NCI-H1417 (cell line): ENCODE results near the gene MIPOL1.
A peak's percentile ranks its signal among the peaks of the same experiment; 100 is the strongest.
"Not testable (repeated sequence)": the region's sequence is repeated elsewhere in the genome, so short reads cannot be mapped to it uniquely, and the experiment has no call there.

Experiments used
- DNase-seq, 3 experiments: peaks; one replicate each; lab custom pipeline; 2025; lab: John Stamatoyannopoulos, UW

MIPOL1 gene

GRCh38 chr14:37197421-37198272, at the start of gene MIPOL1:
TSS of gene MIPOL1 (plus strand) at chr14:37197937. CDS start at chr14:37247889, 49,952 bp downstream.
- peak; percentile 92 to 95 (median 94) for DNase-seq

GRCh38 chr14:37150414-37150813, 47.3 kb upstream of the MIPOL1 start:
- DNase-seq: peak; percentile 10 to 79 (median 75)

GRCh38 chr14:37153005-37153404, 44.7 kb upstream of the MIPOL1 start:
- DNase-seq: no peak

GRCh38 chr14:37153483-37153882, 44.3 kb upstream of the MIPOL1 start:
- no peak for DNase-seq

GRCh38 chr14:37157987-37158386, 39.8 kb upstream of the MIPOL1 start:
- DNase-seq: no peak

- not testable (repeated sequence) for DNase-seq
Observed at GRCh38 chr14:37162307-37162706, 35.4 kb upstream of the MIPOL1 start.

- DNase-seq: no peak
Observed at GRCh38 chr14:37165794-37166193, 31.9 kb upstream of the MIPOL1 start.

GRCh38 chr14:37167151-37168047, 30.3 kb upstream of the MIPOL1 start:
- DNase-seq: no peak

GRCh38 chr14:37168721-37169120, 29.0 kb upstream of the MIPOL1 start:
- DNase-seq: no peak

GRCh38 chr14:37170237-37170636, 27.5 kb upstream of the MIPOL1 start:
- DNase-seq: peak in 1 of 3 experiments; percentile 19

GRCh38 chr14:37170993-37171392, 26.7 kb upstream of the MIPOL1 start:
- no peak for DNase-seq

- no peak for DNase-seq
Observed at GRCh38 chr14:37171678-37172023, 26.1 kb upstream of the MIPOL1 start.

- peak; percentile 90 to 98 (median 98) for DNase-seq
Observed at GRCh38 chr14:37172024-37172869, 25.5 kb upstream of the MIPOL1 start, which contains the start of gene SLC25A21. TSS of gene SLC25A21 (minus strand) at chr14:37172606.

GRCh38 chr14:37172936-37173614, 24.7 kb upstream of the MIPOL1 start:
- DNase-seq: no peak

- no peak for DNase-seq
Observed at GRCh38 chr14:37179896-37180502, 17.7 kb upstream of the MIPOL1 start.

GRCh38 chr14:37180886-37181285, 16.9 kb upstream of the MIPOL1 start:
- not testable (repeated sequence) for DNase-seq

- no peak for DNase-seq
Observed at GRCh38 chr14:37181441-37181840, 16.3 kb upstream of the MIPOL1 start.

- DNase-seq: not testable (repeated sequence)
Observed at GRCh38 chr14:37184520-37184919, 13.2 kb upstream of the MIPOL1 start.

GRCh38 chr14:37185670-37186069, 12.1 kb upstream of the MIPOL1 start:
- no peak for DNase-seq

GRCh38 chr14:37186865-37187264, 10.9 kb upstream of the MIPOL1 start:
- no peak for DNase-seq

- DNase-seq: no peak
Observed at GRCh38 chr14:37187294-37187693, 10.4 kb upstream of the MIPOL1 start.
